Measurements from ENCODE around the gene HSD3B7. TPM values are rescaled to one million over a fixed set of nuclear protein-coding genes. Genes with fewer than 3 reads are reported as not detected.
"Not testable (repeated sequence)": the region's sequence is repeated elsewhere in the genome, so short reads cannot be mapped to it uniquely, and the experiment has no call there.

Gene HSD3B7
- total RNA-seq, 2 experiments from 2014 or later = 6.3 to 7.8 TPM

GRCh38 chr16:31016018-31016417 is 31.0 kb downstream of the HSD3B7 start:
- ChIA-PET CTCF (interaction anchor here (1.3 kb wide), 1 partner anchor 32 kb away, joined by 3 read pairs; no protein-coding TSS in a partner anchor), POLR2A (no interaction called here)
- no peaks in the 10 kb centered on the region for H3K9me3 Mint-ChIP-seq (ENCODE audit: insufficient read depth)
- peaks cover 6% of the 10 kb centered on the region for H3K4me1 Mint-ChIP-seq (ENCODE audit: low read depth)
- H3K4me3 Mint-ChIP-seq = no peak overlapping the region
- H3K27ac Mint-ChIP-seq = no peak overlapping the region
- ATAC-seq (no peak), DNase-seq (no peak)
- no peaks in the 10 kb centered on the region for H3K36me3 Mint-ChIP-seq (ENCODE audit: low read depth)
- H3K27me3 Mint-ChIP-seq (ENCODE audit: low read depth) = peaks cover 35% of the 10 kb centered on the region

GRCh38 chr16:31017756-31018155 is 32.7 kb downstream of the HSD3B7 start:
- DNase-seq; POLR2A ChIA-PET; H3K9me3 Mint-ChIP-seq (ENCODE audit: insufficient read depth); H3K36me3 Mint-ChIP-seq (ENCODE audit: low read depth); H3K4me3 Mint-ChIP-seq; H3K4me1 Mint-ChIP-seq (ENCODE audit: low read depth); ATAC-seq; CTCF ChIA-PET; H3K27ac Mint-ChIP-seq: not testable (repeated sequence)
- peaks cover 21% of the 10 kb centered on the region for H3K27me3 Mint-ChIP-seq (ENCODE audit: low read depth)

GRCh38 chr16:31020536-31020935 is 35.5 kb downstream of the HSD3B7 start:
- no peaks in the 10 kb centered on the region for H3K9me3 Mint-ChIP-seq (ENCODE audit: insufficient read depth)
- CTCF ChIA-PET = interaction anchor here (1.0 kb wide), 1 partner anchor 35 kb away, joined by 4 read pairs; the partner anchor contains the start of gene HSD3B7
- ATAC-seq = no peak
- H3K4me1 Mint-ChIP-seq (ENCODE audit: low read depth) = peaks cover 13% of the 10 kb centered on the region
- POLR2A ChIA-PET = no interaction called here
- H3K27me3 Mint-ChIP-seq (ENCODE audit: low read depth) = peaks cover 4% of the 10 kb centered on the region
- DNase-seq = no peak
- no peak overlapping the region for H3K27ac Mint-ChIP-seq
- H3K4me3 Mint-ChIP-seq = no peak overlapping the region
- H3K36me3 Mint-ChIP-seq (ENCODE audit: low read depth) = no peaks in the 10 kb centered on the region

GRCh38 chr16:31022544-31023251 is 37.7 kb downstream of the HSD3B7 start:
- Mint-ChIP-seq H3K36me3 (ENCODE audit: low read depth) (no peaks in the 10 kb centered on the region), H3K27ac (peak overlapping the region; percentile 48), H3K9me3 (ENCODE audit: insufficient read depth) (no peaks in the 10 kb centered on the region), H3K4me3 (no peak overlapping the region), H3K4me1 (ENCODE audit: low read depth) (peaks cover 13% of the 10 kb centered on the region), H3K27me3 (ENCODE audit: low read depth) (no peaks in the 10 kb centered on the region)
- ATAC-seq (peak; percentile 36), DNase-seq (no peak)
- ChIA-PET CTCF (interaction anchor here (1.0 kb wide), 2 partner anchors 69 to 120 kb away, joined by 3 to 4 read pairs; no protein-coding TSS in a partner anchor), POLR2A (no interaction called here)

- DNase-seq (no peak), ATAC-seq (no peak)
- Mint-ChIP-seq H3K27me3 (ENCODE audit: low read depth) (no peaks in the 10 kb centered on the region), H3K36me3 (ENCODE audit: low read depth) (no peaks in the 10 kb centered on the region), H3K4me3 (no peak overlapping the region), H3K9me3 (ENCODE audit: insufficient read depth) (no peaks in the 10 kb centered on the region), H3K4me1 (ENCODE audit: low read depth) (peaks cover 13% of the 10 kb centered on the region), H3K27ac (no peak overlapping the region)
- CTCF ChIA-PET = interaction anchor here (1.0 to 1.7 kb wide), 2 partner anchors 37 to 69 kb away, joined by 4 read pairs; no protein-coding TSS in a partner anchor
- POLR2A ChIA-PET = no interaction called here
Observed at GRCh38 chr16:31023252-31023602, 38.2 kb downstream of the HSD3B7 start.

- Mint-ChIP-seq H3K4me1 (ENCODE audit: low read depth) (peaks cover 13% of the 10 kb centered on the region), H3K4me3 (no peak overlapping the region), H3K27ac (no peak overlapping the region), H3K36me3 (ENCODE audit: low read depth) (no peaks in the 10 kb centered on the region), H3K27me3 (ENCODE audit: low read depth) (no peaks in the 10 kb centered on the region), H3K9me3 (ENCODE audit: insufficient read depth) (no peaks in the 10 kb centered on the region)
- ChIA-PET POLR2A (no interaction called here), CTCF (interaction anchor here (1.0 to 1.7 kb wide), 2 partner anchors 38 to 70 kb away, joined by 4 read pairs; no protein-coding TSS in a partner anchor)
- ATAC-seq (no peak), DNase-seq (no peak)
Observed at GRCh38 chr16:31023627-31024226, 38.7 kb downstream of the HSD3B7 start.

- ATAC-seq (no peak), DNase-seq (no peak)
- Mint-ChIP-seq H3K4me3 (no peak overlapping the region), H3K27ac (no peak overlapping the region), H3K36me3 (ENCODE audit: low read depth) (no peaks in the 10 kb centered on the region), H3K9me3 (ENCODE audit: insufficient read depth) (no peaks in the 10 kb centered on the region), H3K4me1 (ENCODE audit: low read depth) (peaks cover 13% of the 10 kb centered on the region), H3K27me3 (ENCODE audit: low read depth) (no peaks in the 10 kb centered on the region)
- CTCF ChIA-PET = no interaction called here
- POLR2A ChIA-PET = interaction anchor here (1.2 kb wide), 1 partner anchor 48 kb away, joined by 4 read pairs; the partner anchor contains the start of genes ZNF646 and ZNF668
Observed at GRCh38 chr16:31025339-31025738, 40.3 kb downstream of the HSD3B7 start.

- H3K36me3 Mint-ChIP-seq (ENCODE audit: low read depth) = peaks cover 4% of the 10 kb centered on the region
- H3K27me3 Mint-ChIP-seq (ENCODE audit: low read depth) = no peaks in the 10 kb centered on the region
- H3K9me3 Mint-ChIP-seq (ENCODE audit: insufficient read depth) = no peaks in the 10 kb centered on the region
- no peak for DNase-seq
- H3K4me1 Mint-ChIP-seq (ENCODE audit: low read depth) = peaks cover 17% of the 10 kb centered on the region
- POLR2A ChIA-PET = no interaction called here
- CTCF ChIA-PET = no interaction called here
- ATAC-seq = no peak
- no peak overlapping the region for H3K4me3 Mint-ChIP-seq
- H3K27ac Mint-ChIP-seq = no peak overlapping the region
Observed at GRCh38 chr16:31029272-31029671, 44.3 kb downstream of the HSD3B7 start.

GRCh38 chr16:31031276-31031675 is 46.3 kb downstream of the HSD3B7 start:
- no peak overlapping the region for H3K4me3 Mint-ChIP-seq
- peaks cover 24% of the 10 kb centered on the region for H3K4me1 Mint-ChIP-seq (ENCODE audit: low read depth)
- no peak for DNase-seq
- peaks cover 16% of the 10 kb centered on the region for H3K36me3 Mint-ChIP-seq (ENCODE audit: low read depth)
- no peaks in the 10 kb centered on the region for H3K27me3 Mint-ChIP-seq (ENCODE audit: low read depth)
- CTCF ChIA-PET = interaction anchor here (1.0 kb wide), 1 partner anchor 43 kb away, joined by 3 read pairs; the partner anchor contains the start of genes ZNF646 and ZNF668
- POLR2A ChIA-PET = no interaction called here
- no peak overlapping the region for H3K27ac Mint-ChIP-seq
- ATAC-seq = no peak
- no peaks in the 10 kb centered on the region for H3K9me3 Mint-ChIP-seq (ENCODE audit: insufficient read depth)

GRCh38 chr16:31032736-31033708 is 48.0 kb downstream of the HSD3B7 start, which contains the start of gene STX4:
Gene STX4 (plus strand): TSS chr16:31033558. CDS start chr16:31033806, 248 bp downstream.
- H3K27ac Mint-ChIP-seq = peak within 1 kb of the TSS; percentile 94

GRCh38 chr16:31033709-31034492 is 48.9 kb downstream of the HSD3B7 start:
- Mint-ChIP-seq H3K27me3 (ENCODE audit: low read depth) (no peaks in the 10 kb centered on the region), H3K36me3 (ENCODE audit: low read depth) (peaks cover 21% of the 10 kb centered on the region), H3K27ac (peak overlapping the region; percentile 94), H3K4me3 (peak overlapping the region; percentile 96), H3K4me1 (ENCODE audit: low read depth) (peaks cover 26% of the 10 kb centered on the region), H3K9me3 (ENCODE audit: insufficient read depth) (no peaks in the 10 kb centered on the region)
- CTCF ChIA-PET = no interaction called here
- ATAC-seq (peak; percentile 53), DNase-seq (peak; percentile 93)
- POLR2A ChIA-PET = interaction anchor here (1.1 to 1.7 kb wide), 3 partner anchors 40 to 84 kb away, joined by 3 to 6 read pairs (median 3); partner anchors contain the start of genes ZNF646 and ZNF668

More at GRCh38 chr16:31032736-31033708, 48.0 kb downstream of the HSD3B7 start, which contains the start of gene STX4:
- Mint-ChIP-seq H3K4me3 (peak within 1 kb of the TSS; percentile 96), H3K9me3 (ENCODE audit: insufficient read depth) (no peaks in the 10 kb centered on the region), H3K36me3 (ENCODE audit: low read depth) (peaks cover 20% of the 10 kb centered on the region), H3K4me1 (ENCODE audit: low read depth) (peaks cover 26% of the 10 kb centered on the region), H3K27me3 (ENCODE audit: low read depth) (no peaks in the 10 kb centered on the region)
- CTCF ChIA-PET = no interaction called here
- ATAC-seq = peak; percentile 84
- DNase-seq = peak; percentile 99
- POLR2A ChIA-PET = interaction anchor here (1.1 to 1.7 kb wide), 4 partner anchors 13 to 85 kb away, joined by 3 to 6 read pairs (median 3); partner anchors contain the start of genes ZNF646 and ZNF668
